ENCODE results near the gene FBXO8. TPM values are rescaled to one million over a fixed set of nuclear protein-coding genes. Genes with fewer than 3 reads are reported as not detected.

The FBXO8 gene
- total RNA-seq, 1 experiment from 2014 or later, result 11.4 TPM

DNA sequence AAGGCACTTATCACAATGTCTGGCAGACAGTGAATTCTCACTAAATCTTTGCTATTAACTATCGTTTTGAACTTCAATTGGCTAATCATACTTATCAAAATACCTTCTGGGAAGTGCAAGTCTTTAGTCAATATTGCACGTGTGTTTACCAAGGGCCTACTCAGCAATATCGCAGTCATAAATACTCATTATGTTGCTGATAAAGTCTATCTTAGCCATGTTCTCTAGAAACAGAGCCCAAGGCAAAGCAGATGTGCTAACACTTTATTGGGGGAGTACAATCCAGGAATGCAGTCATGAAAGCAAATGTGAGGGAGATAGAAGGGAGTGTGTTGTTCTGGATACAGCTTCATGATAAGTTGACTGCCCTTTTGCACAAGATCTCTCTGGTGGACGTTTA, 90.5 kb downstream of the FBXO8 start:
- Mint-ChIP-seq H3K27me3 (ENCODE audit: unreplicated experiment) (no peaks in the 10 kb centered on the region), H3K36me3 (ENCODE audit: insufficient read depth, unreplicated experiment) (no peaks in the 10 kb centered on the region), H3K4me1 (ENCODE audit: low read depth, unreplicated experiment) (peaks cover 7% of the 10 kb centered on the region), H3K9me3 (ENCODE audit: low read depth, unreplicated experiment) (no peaks in the 10 kb centered on the region), H3K27ac (ENCODE audit: unreplicated experiment) (no peak overlapping the region), H3K4me3 (ENCODE audit: low read depth, unreplicated experiment) (no peak overlapping the region)
- no peak for DNase-seq
- intact Hi-C loops (cut with micrococcal nuclease; ENCODE audit: unreplicated experiment), result no loop called here
- CTCF ChIA-PET, result no interaction called here
- BruUV-seq (replicated peaks), result no TSS peak
- TF ChIP-seq, protein P1, sequence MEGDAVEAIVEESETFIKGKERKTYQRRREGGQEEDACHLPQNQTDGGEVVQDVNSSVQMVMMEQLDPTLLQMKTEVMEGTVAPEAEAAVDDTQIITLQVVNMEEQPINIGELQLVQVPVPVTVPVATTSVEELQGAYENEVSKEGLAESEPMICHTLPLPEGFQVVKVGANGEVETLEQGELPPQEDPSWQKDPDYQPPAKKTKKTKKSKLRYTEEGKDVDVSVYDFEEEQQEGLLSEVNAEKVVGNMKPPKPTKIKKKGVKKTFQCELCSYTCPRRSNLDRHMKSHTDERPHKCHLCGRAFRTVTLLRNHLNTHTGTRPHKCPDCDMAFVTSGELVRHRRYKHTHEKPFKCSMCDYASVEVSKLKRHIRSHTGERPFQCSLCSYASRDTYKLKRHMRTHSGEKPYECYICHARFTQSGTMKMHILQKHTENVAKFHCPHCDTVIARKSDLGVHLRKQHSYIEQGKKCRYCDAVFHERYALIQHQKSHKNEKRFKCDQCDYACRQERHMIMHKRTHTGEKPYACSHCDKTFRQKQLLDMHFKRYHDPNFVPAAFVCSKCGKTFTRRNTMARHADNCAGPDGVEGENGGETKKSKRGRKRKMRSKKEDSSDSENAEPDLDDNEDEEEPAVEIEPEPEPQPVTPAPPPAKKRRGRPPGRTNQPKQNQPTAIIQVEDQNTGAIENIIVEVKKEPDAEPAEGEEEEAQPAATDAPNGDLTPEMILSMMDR (IDR thresholded peaks at IDR 0.05; ENCODE audit: unreplicated experiment), result no peak

DNA sequence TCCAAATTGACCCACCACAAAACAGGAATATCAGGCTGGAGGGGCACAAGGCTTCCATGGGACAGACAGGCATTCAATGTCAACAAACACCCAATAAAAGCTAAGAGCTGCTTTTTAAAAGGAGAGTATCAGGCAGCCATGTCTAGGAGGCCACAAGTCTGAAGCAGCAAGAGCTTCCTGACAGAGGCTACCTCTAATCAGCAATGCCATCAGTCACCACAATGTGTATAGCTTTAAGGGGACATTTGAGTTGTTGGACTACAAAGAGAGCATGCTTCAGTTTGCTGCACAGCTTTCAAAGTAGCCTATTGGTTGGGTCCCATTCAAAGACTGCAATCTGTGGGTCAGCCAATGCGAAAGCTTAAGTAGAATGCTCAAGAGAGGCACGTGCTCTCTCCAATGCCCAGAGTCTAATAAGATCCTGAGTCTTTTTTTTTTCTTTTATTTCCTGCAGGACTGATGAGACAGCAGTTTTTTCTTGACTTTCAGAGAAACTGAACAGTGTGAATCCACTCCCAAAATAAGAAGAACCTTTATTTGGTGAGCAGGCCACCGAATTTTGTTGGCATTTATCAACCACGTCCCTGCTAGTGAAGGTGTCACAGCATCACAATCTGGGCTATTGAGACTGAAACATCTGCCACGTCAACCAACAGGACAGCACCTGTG, 92.5 kb downstream of the FBXO8 start:
- BruUV-seq (replicated peaks), result no TSS peak
- no peaks in the 10 kb centered on the region for H3K9me3 Mint-ChIP-seq (ENCODE audit: low read depth, unreplicated experiment)
- CTCF ChIA-PET, result no interaction called here
- H3K4me3 Mint-ChIP-seq (ENCODE audit: low read depth, unreplicated experiment), result no peak overlapping the region
- no peak for DNase-seq
- peaks cover 7% of the 10 kb centered on the region for H3K4me1 Mint-ChIP-seq (ENCODE audit: low read depth, unreplicated experiment)
- intact Hi-C loops (cut with micrococcal nuclease; ENCODE audit: unreplicated experiment), result no loop called here
- TF ChIP-seq, protein P1 (IDR thresholded peaks at IDR 0.05; ENCODE audit: unreplicated experiment), result no peak
- no peaks in the 10 kb centered on the region for H3K36me3 Mint-ChIP-seq (ENCODE audit: insufficient read depth, unreplicated experiment)
- H3K27me3 Mint-ChIP-seq (ENCODE audit: unreplicated experiment), result no peaks in the 10 kb centered on the region
- H3K27ac Mint-ChIP-seq (ENCODE audit: unreplicated experiment), result no peak overlapping the region

DNA sequence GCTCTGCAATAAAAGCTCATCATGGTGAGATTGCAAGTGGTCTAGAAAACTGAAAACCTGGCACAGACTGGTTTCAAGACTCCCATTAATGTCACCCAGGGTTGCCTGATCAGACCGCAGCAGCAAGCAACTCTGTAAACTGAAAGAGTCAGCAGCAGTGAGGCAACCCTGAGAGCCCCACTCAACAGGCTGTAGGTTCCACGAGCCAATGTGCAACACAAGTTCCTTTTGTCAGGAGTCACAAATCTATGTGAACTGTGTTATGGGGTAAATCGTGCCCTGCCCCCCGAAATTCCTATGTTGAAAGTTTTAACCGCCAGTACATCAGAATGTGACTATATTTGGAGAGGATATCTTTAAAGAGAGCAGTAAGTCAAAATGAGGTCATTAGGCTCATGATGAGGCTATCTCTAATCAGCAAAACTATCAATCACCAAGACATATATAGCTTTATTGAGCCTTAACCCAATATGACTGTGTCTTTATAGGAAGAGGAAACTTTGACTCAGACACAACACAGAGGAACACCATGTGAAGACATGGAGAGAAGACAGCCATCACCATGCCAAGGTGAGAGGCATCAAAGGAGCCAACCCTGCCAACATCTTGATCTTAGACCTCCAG, 94.0 kb downstream of the FBXO8 start:
- no peaks in the 10 kb centered on the region for H3K36me3 Mint-ChIP-seq (ENCODE audit: insufficient read depth, unreplicated experiment)
- H3K4me3 Mint-ChIP-seq (ENCODE audit: low read depth, unreplicated experiment), result no peak overlapping the region
- BruUV-seq (replicated peaks), result no TSS peak
- intact Hi-C loops (cut with micrococcal nuclease; ENCODE audit: unreplicated experiment), result no loop called here
- TF ChIP-seq, protein P1 (IDR thresholded peaks at IDR 0.05; ENCODE audit: unreplicated experiment), result no peak
- no peak overlapping the region for H3K27ac Mint-ChIP-seq (ENCODE audit: unreplicated experiment)
- CTCF ChIA-PET, result interaction anchor here (0.6 kb wide), 1 partner anchor 46 kb away, joined by 4 read pairs; no protein-coding TSS in a partner anchor
- no peaks in the 10 kb centered on the region for H3K9me3 Mint-ChIP-seq (ENCODE audit: low read depth, unreplicated experiment)
- peaks cover 7% of the 10 kb centered on the region for H3K4me1 Mint-ChIP-seq (ENCODE audit: low read depth, unreplicated experiment)
- no peaks in the 10 kb centered on the region for H3K27me3 Mint-ChIP-seq (ENCODE audit: unreplicated experiment)
- no peak for DNase-seq

Other genes starting within 250 kb of the FBXO8 start
- 13.5 and 15.8 TPM in 2 replicates for gene CEP44, start 244 bp upstream of the FBXO8 start, total RNA-seq (2022)
- gene HPGD, start 238.8 kb upstream of the FBXO8 start, total RNA-seq (2022), result 4.0 and 4.5 TPM in 2 replicates

Measured in Calu3 (cell line).